ENCODE measurements around the gene TBC1D9.

Gene TBC1D9

GRCh38 chr4:140705625-140706275 lies 50.4 kb downstream of the TBC1D9 start:
- no peak for TF ChIP-seq CTCF (IDR thresholded peaks at IDR 0.05; ENCODE audit: low read length, missing control alignments)
- DNase-seq (ENCODE audit: low read depth): no peak
- no peak overlapping the region for H3K4me3 ChIP-seq (replicated peaks; ENCODE audit: low read depth, low read length)

- no peak overlapping the region for H3K4me3 ChIP-seq (replicated peaks; ENCODE audit: low read depth, low read length)
- TF ChIP-seq CTCF (IDR thresholded peaks at IDR 0.05; ENCODE audit: low read length, missing control alignments): no peak
- no peak for DNase-seq (ENCODE audit: low read depth)
Measured at GRCh38 chr4:140704964-140705363, 51.2 kb downstream of the TBC1D9 start.

GRCh38 chr4:140704392-140704960 lies 51.7 kb downstream of the TBC1D9 start:
- no peak for DNase-seq (ENCODE audit: low read depth)
- no peak for TF ChIP-seq CTCF (IDR thresholded peaks at IDR 0.05; ENCODE audit: low read length, missing control alignments)
- H3K4me3 ChIP-seq (replicated peaks; ENCODE audit: low read depth, low read length): no peak overlapping the region

GRCh38 chr4:140703463-140703862 lies 52.7 kb downstream of the TBC1D9 start:
- no peak overlapping the region for H3K4me3 ChIP-seq (replicated peaks; ENCODE audit: low read depth, low read length)
- peak; percentile 50 for DNase-seq (ENCODE audit: low read depth)
- no peak for TF ChIP-seq CTCF (IDR thresholded peaks at IDR 0.05; ENCODE audit: low read length, missing control alignments)

- no peak overlapping the region for H3K4me3 ChIP-seq (replicated peaks; ENCODE audit: low read depth, low read length)
- no peak for DNase-seq (ENCODE audit: low read depth)
- TF ChIP-seq CTCF (IDR thresholded peaks at IDR 0.05; ENCODE audit: low read length, missing control alignments): no peak
Measured at GRCh38 chr4:140702096-140702757, 54.0 kb downstream of the TBC1D9 start.

- no peak for TF ChIP-seq CTCF (IDR thresholded peaks at IDR 0.05; ENCODE audit: low read length, missing control alignments)
- H3K4me3 ChIP-seq (replicated peaks; ENCODE audit: low read depth, low read length): no peak overlapping the region
Measured at GRCh38 chr4:140701071-140701470, 55.1 kb downstream of the TBC1D9 start.

More at GRCh38 chr4:140701071-140701470, 55.1 kb downstream of the TBC1D9 start:
- DNase-seq (ENCODE audit: low read depth): no peak
